Measurements from ENCODE around the gene SNRNP35.

Gene SNRNP35

GRCh38 chr12:123469978-123470377, 12.0 kb downstream of the SNRNP35 start:
- TF ChIP-seq GLIS3 (CRISPR knock-in tag; IDR thresholded peaks at IDR 0.05) = no peak
- no peak for TF ChIP-seq ZNF70 (CRISPR knock-in tag; IDR thresholded peaks at IDR 0.05)
- no peak for ATAC-seq

GRCh38 chr12:123471374-123472068, 13.6 kb downstream of the SNRNP35 start:
- ATAC-seq = no peak; the same call in 2 of the 3 replicates
- TF ChIP-seq GLIS3 (CRISPR knock-in tag; IDR thresholded peaks at IDR 0.05) = no peak
- TF ChIP-seq ZFP30 (CRISPR knock-in tag; IDR thresholded peaks at IDR 0.05) = no peak
- TF ChIP-seq RARB (CRISPR knock-in tag; IDR thresholded peaks at IDR 0.05) = no peak
- TF ChIP-seq TSHZ2 (CRISPR knock-in tag; IDR thresholded peaks at IDR 0.05) = no peak
- TF ChIP-seq ZFP3 (CRISPR knock-in tag; IDR thresholded peaks at IDR 0.05) = no peak
- TF ChIP-seq TOX (CRISPR knock-in tag; IDR thresholded peaks at IDR 0.05; ENCODE audit: borderline replicate concordance) = no peak
- no peak for TF ChIP-seq CREB5 (CRISPR knock-in tag; IDR thresholded peaks at IDR 0.05; ENCODE audit: low read depth)

GRCh38 chr12:123472438-123472849, 14.5 kb downstream of the SNRNP35 start:
- ATAC-seq = no peak
- TF ChIP-seq TCF4 (CRISPR knock-in tag; IDR thresholded peaks at IDR 0.05; ENCODE audit: borderline replicate concordance) = no peak
- TF ChIP-seq GLIS3 (CRISPR knock-in tag; IDR thresholded peaks at IDR 0.05) = no peak
- TF ChIP-seq BACH2 (CRISPR knock-in tag; IDR thresholded peaks at IDR 0.05; ENCODE audit: borderline replicate concordance) = no peak
- TF ChIP-seq ZFP30 (CRISPR knock-in tag; IDR thresholded peaks at IDR 0.05) = no peak
- no peak for TF ChIP-seq ARNTL (CRISPR knock-in tag; IDR thresholded peaks at IDR 0.05; ENCODE audit: borderline replicate concordance, low read depth)
- TF ChIP-seq PATZ1 (CRISPR knock-in tag; IDR thresholded peaks at IDR 0.05; ENCODE audit: borderline replicate concordance) = no peak
- TF ChIP-seq ZNF8 (CRISPR knock-in tag; IDR thresholded peaks at IDR 0.05) = no peak
- no peak for TF ChIP-seq SNAI2 (CRISPR knock-in tag; IDR thresholded peaks at IDR 0.05)
- no peak for TF ChIP-seq ZC3H10 (CRISPR knock-in tag; IDR thresholded peaks at IDR 0.05)
- no peak for TF ChIP-seq RARB (CRISPR knock-in tag; IDR thresholded peaks at IDR 0.05)
- no peak for TF ChIP-seq OSR1 (CRISPR knock-in tag; IDR thresholded peaks at IDR 0.05)
- TF ChIP-seq POU6F1 (CRISPR knock-in tag; IDR thresholded peaks at IDR 0.05; ENCODE audit: borderline replicate concordance, low read depth) = no peak
- no peak for TF ChIP-seq CREB5 (CRISPR knock-in tag; IDR thresholded peaks at IDR 0.05; ENCODE audit: low read depth)
- no peak for TF ChIP-seq ISL1 (CRISPR knock-in tag; IDR thresholded peaks at IDR 0.05)
- no peak for TF ChIP-seq TOX (CRISPR knock-in tag; IDR thresholded peaks at IDR 0.05; ENCODE audit: borderline replicate concordance)
- no peak for TF ChIP-seq ZNF565 (CRISPR knock-in tag; conservative IDR thresholded peaks at IDR 0.05; ENCODE audit: low read depth)
